Upper lobe of left lung (tissue), 4 donors: Measurements from ENCODE around the gene PACS2.

Experiments used
- EP300 ChIP-seq, 4 donors: sonication (generic); formaldehyde crosslinking; IDR thresholded peaks; one replicate each; pipeline ENCODE4 v1.5.1; 2017; ENCODE audit warnings: antibody characterized with exemption in 4 of 4, control low read depth in 2 of 4
- POLR2A ChIP-seq, 4 donors: fragments of 450-650 bp; IDR thresholded peaks; one replicate each; pipeline ENCODE4 v1.5.1; 2016 to 2017; ENCODE audit warnings: antibody characterized with exemption in 4 of 4, mild to moderate bottlenecking in 2 of 4
- POLR2AphosphoS5 ChIP-seq, 2 donors: sonication (generic); formaldehyde crosslinking; IDR thresholded peaks; one replicate each; pipeline ENCODE4 v1.5.1; 2017; ENCODE audit warnings: antibody characterized with exemption in 2 of 2
- TF ChIP-seq, protein P1 (sequence below), 6 experiments: fragments of 450-650 bp in 4 of 6; fragments of 200-600 bp in 2 of 6; sonication (generic) in 2 of 6; IDR thresholded peaks; one replicate each; pipeline ENCODE4 v1.5.1; 2016 to 2019; ENCODE audit warnings: antibody characterized with exemption in 6 of 6

DNA sequence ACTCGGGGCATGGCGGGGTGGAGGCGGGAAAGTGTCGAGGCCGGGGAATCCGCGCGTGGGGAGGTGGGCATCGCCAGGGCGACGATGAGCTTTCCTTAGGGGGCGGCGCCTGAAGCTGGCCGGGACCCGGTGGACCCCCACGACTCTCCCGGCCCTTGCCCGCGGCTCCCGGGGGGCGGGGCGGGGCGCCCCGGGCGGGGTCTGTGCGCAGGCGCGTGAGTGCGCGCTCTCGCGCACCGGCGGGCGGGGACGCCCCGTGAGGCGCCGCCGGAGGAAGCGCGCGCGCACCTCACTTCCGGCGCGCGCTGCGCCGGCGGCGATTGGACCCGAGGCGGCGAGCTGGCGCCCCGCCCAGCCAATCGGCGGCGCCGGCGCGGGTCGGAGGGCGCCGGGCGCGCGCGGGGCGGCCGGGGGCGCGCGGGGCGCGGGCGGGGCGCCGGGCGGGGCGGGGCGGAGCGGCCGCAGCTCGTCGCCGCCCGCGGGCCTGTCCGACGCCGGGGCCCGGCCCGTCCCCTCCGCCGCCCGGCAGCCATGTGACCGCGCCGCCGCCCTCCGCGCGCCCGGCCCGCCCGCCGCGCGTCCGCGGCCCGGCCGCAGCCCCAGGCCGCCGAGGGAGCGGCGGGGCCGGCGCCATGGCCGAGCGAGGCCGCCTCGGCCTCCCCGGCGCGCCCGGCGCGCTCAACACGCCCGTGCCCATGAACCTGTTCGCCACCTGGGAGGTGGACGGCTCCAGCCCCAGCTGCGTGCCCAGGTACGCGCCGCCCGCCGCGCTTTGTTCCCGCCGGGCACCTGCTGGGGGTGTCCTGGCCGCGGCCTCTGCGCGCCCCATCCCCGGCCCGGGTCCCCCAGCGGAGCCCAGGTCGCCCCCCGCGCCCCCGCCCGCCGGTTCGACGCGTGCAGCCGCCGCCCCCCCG lies at the start of gene PACS2:
- TF ChIP-seq, protein P1, sequence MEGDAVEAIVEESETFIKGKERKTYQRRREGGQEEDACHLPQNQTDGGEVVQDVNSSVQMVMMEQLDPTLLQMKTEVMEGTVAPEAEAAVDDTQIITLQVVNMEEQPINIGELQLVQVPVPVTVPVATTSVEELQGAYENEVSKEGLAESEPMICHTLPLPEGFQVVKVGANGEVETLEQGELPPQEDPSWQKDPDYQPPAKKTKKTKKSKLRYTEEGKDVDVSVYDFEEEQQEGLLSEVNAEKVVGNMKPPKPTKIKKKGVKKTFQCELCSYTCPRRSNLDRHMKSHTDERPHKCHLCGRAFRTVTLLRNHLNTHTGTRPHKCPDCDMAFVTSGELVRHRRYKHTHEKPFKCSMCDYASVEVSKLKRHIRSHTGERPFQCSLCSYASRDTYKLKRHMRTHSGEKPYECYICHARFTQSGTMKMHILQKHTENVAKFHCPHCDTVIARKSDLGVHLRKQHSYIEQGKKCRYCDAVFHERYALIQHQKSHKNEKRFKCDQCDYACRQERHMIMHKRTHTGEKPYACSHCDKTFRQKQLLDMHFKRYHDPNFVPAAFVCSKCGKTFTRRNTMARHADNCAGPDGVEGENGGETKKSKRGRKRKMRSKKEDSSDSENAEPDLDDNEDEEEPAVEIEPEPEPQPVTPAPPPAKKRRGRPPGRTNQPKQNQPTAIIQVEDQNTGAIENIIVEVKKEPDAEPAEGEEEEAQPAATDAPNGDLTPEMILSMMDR (IDR thresholded peaks at IDR 0.05), result no peak
- TF ChIP-seq POLR2AphosphoS5 (IDR thresholded peaks at IDR 0.05) (no peak), POLR2A (IDR thresholded peaks at IDR 0.05) (peak in 1 of 4 donors; percentile 36), EP300 (IDR thresholded peaks at IDR 0.05) (no peak)
